ENCODE measurements around the gene BNIP1. TPM values are rescaled to one million over a fixed set of nuclear protein-coding genes. Genes with fewer than 3 reads are reported as not detected.

The BNIP1 gene
- total and polyA plus RNA-seq, 4 donors: 12.1 to 15.0 (median 14.3) TPM

DNA sequence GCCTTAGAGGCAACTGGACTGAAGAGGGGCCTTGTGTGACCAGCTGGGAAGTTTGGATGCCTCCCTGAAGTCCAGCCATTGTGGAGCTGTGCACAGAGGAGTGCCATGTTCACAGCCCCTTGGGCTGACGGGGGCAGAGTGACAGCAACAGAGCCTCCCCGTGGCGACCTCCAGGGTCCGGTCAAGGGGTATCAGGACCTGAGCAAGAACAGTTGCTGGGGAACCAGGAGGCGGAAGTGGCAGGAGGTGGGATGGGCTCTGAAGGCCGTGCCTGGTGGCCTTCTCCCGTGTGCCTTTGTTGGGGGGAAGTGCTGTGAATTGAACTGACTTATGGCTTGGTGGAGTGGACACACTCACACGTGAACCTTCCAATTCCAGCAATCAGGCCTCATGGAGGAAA lies 14.0 kb downstream of the BNIP1 start:
- TF ChIP-seq, protein P1, sequence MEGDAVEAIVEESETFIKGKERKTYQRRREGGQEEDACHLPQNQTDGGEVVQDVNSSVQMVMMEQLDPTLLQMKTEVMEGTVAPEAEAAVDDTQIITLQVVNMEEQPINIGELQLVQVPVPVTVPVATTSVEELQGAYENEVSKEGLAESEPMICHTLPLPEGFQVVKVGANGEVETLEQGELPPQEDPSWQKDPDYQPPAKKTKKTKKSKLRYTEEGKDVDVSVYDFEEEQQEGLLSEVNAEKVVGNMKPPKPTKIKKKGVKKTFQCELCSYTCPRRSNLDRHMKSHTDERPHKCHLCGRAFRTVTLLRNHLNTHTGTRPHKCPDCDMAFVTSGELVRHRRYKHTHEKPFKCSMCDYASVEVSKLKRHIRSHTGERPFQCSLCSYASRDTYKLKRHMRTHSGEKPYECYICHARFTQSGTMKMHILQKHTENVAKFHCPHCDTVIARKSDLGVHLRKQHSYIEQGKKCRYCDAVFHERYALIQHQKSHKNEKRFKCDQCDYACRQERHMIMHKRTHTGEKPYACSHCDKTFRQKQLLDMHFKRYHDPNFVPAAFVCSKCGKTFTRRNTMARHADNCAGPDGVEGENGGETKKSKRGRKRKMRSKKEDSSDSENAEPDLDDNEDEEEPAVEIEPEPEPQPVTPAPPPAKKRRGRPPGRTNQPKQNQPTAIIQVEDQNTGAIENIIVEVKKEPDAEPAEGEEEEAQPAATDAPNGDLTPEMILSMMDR (IDR thresholded peaks at IDR 0.05; ENCODE audit: control extremely low read depth, extremely low read depth): no peak
- no peaks in the 10 kb centered on the region for H3K27me3 ChIP-seq (ENCODE audit: control insufficient read depth in 3 of 3, insufficient read depth in 3 of 3, low read length in 2 of 3)
- DNase-seq: no peak
- no peak overlapping the region for H3K9ac ChIP-seq (ENCODE audit: insufficient read depth in 1 of 2, low read length in 2 of 2)
- no peak overlapping the region for H3K4me3 ChIP-seq
- ATAC-seq (ENCODE audit: insufficient read depth, low FRiP score): no peak
- no peaks in the 10 kb centered on the region for H3K9me3 ChIP-seq (ENCODE audit: control insufficient read depth in 4 of 4, insufficient read depth in 3 of 4, low read length in 3 of 4)
- H3K36me3 ChIP-seq (ENCODE audit: control insufficient read depth in 4 of 4, insufficient read depth in 4 of 4, low read length in 4 of 4): peaks cover 5 to 44% (median 24%) of the 10 kb centered on the region in 4 donors
- no peak overlapping the region for H3K27ac ChIP-seq (ENCODE audit: low read depth in 1 of 2, low read length in 1 of 2)
- 90 to 91% methylated on average over 8 of the region's 8 CpGs for WGBS, 2 donors
- H3K4me1 ChIP-seq (ENCODE audit: control insufficient read depth in 5 of 5, insufficient read depth in 5 of 5, low read length in 5 of 5): no peaks in the 10 kb centered on the region

DNA sequence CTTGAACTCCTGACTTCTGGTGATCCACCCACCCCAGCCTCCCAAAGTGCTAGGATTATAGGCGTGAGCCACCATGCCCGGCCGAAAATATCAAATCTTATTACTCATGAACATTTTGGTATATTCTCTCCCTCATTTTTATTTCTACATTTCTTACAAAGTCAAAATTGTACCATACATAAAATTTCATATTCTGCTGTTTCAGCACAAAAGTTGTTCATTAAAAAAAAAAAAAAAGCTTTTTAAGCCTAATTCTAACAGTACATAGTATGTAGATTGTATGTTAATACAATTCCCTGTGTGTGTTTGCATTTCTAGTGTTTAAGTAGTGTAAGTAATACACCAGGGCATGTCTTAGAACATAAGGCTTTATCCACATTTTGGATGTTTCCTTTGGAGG lies 14.9 kb downstream of the BNIP1 start:
- Histone ChIP-seq H3K9ac (ENCODE audit: insufficient read depth in 1 of 2, low read length in 2 of 2) (no peak overlapping the region), H3K27ac (ENCODE audit: low read depth in 1 of 2, low read length in 1 of 2) (no peak overlapping the region), H3K4me3 (no peak overlapping the region), H3K36me3 (ENCODE audit: control insufficient read depth in 4 of 4, insufficient read depth in 4 of 4, low read length in 4 of 4) (peaks cover 5 to 50% (median 21%) of the 10 kb centered on the region in 4 donors), H3K4me1 (ENCODE audit: control insufficient read depth in 5 of 5, insufficient read depth in 5 of 5, low read length in 5 of 5) (no peaks in the 10 kb centered on the region), H3K9me3 (ENCODE audit: control insufficient read depth in 4 of 4, insufficient read depth in 3 of 4, low read length in 3 of 4) (no peaks in the 10 kb centered on the region), H3K27me3 (ENCODE audit: control insufficient read depth in 3 of 3, insufficient read depth in 3 of 3, low read length in 2 of 3) (no peaks in the 10 kb centered on the region)
- ATAC-seq (ENCODE audit: insufficient read depth, low FRiP score) (no peak), DNase-seq (no peak)
- WGBS, 2 donors: 63 to 98% methylated on average over 3 of the region's 3 CpGs
- TF ChIP-seq, protein P1 (IDR thresholded peaks at IDR 0.05; ENCODE audit: control extremely low read depth, extremely low read depth): no peak

DNA sequence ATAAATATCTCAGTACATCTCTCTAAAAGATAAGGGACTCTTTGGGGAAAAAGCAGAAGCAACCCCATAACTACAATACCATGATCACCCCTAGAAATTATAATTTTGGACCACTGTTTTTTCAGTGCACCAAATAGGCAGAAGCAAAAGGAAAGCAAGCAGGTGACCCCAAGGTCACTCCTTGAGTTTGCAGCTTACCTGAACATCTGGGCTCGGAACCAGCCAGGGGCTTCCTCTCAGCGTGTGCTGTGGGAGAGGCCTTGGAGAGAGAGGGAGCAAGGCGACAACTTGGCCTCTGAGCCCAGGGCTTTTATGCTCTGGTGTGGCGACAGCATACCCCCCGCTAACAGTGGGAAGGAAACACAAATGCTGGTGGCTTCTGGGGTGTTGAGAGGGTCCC lies 16.8 kb downstream of the BNIP1 start:
- TF ChIP-seq, protein P1 (IDR thresholded peaks at IDR 0.05; ENCODE audit: control extremely low read depth, extremely low read depth): no peak
- Histone ChIP-seq H3K4me3 (no peak overlapping the region), H3K27me3 (ENCODE audit: control insufficient read depth in 3 of 3, insufficient read depth in 3 of 3, low read length in 2 of 3) (no peaks in the 10 kb centered on the region), H3K9me3 (ENCODE audit: control insufficient read depth in 4 of 4, insufficient read depth in 3 of 4, low read length in 3 of 4) (no peaks in the 10 kb centered on the region), H3K27ac (ENCODE audit: low read depth in 1 of 2, low read length in 1 of 2) (no peak overlapping the region), H3K36me3 (ENCODE audit: control insufficient read depth in 4 of 4, insufficient read depth in 4 of 4, low read length in 4 of 4) (peaks cover 2 to 44% (median 18%) of the 10 kb centered on the region in 4 donors), H3K9ac (ENCODE audit: insufficient read depth in 1 of 2, low read length in 2 of 2) (no peak overlapping the region), H3K4me1 (ENCODE audit: control insufficient read depth in 5 of 5, insufficient read depth in 5 of 5, low read length in 5 of 5) (no peaks in the 10 kb centered on the region)
- no peak for ATAC-seq (ENCODE audit: insufficient read depth, low FRiP score)
- 96 to 100% methylated on average over 5 of the region's 5 CpGs for WGBS, 2 donors
- no peak for DNase-seq

DNA sequence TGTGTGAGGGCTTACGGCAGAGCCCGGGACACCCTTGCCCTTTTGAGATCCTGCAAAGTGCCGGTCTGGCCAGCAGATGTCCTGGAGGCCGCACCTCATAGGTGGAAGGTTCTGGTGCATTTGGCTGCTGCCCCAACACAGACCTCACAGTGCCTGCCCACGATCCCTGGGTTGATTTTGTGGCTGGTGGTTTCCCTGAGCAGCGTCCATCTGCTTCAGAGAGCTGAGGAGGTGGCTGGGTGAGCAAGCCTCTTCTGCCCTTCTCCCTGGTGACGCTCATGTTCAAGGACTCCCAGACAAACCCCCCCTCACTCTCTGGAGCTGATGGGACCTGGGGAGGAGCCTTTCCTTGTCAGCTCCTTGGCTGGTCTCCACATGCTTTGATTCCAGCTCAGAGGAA lies 18.9 kb downstream of the BNIP1 start:
- Histone ChIP-seq H3K9me3 (ENCODE audit: control insufficient read depth in 4 of 4, insufficient read depth in 3 of 4, low read length in 3 of 4) (no peaks in the 10 kb centered on the region), H3K27me3 (ENCODE audit: control insufficient read depth in 3 of 3, insufficient read depth in 3 of 3, low read length in 2 of 3) (no peaks in the 10 kb centered on the region), H3K9ac (ENCODE audit: insufficient read depth in 1 of 2, low read length in 2 of 2) (no peak overlapping the region), H3K36me3 (ENCODE audit: control insufficient read depth in 4 of 4, insufficient read depth in 4 of 4, low read length in 4 of 4) (peaks cover 2 to 38% (median 14%) of the 10 kb centered on the region in 4 donors), H3K4me1 (ENCODE audit: control insufficient read depth in 5 of 5, insufficient read depth in 5 of 5, low read length in 5 of 5) (no peaks in the 10 kb centered on the region), H3K27ac (ENCODE audit: low read depth in 1 of 2, low read length in 1 of 2) (peak overlapping the region in 1 of 2 donors; percentile 25), H3K4me3 (no peak overlapping the region)
- 90 to 93% methylated on average over 7 of the region's 7 CpGs for WGBS, 2 donors
- DNase-seq: no peak
- TF ChIP-seq, protein P1 (IDR thresholded peaks at IDR 0.05; ENCODE audit: control extremely low read depth, extremely low read depth): no peak
- no peak for ATAC-seq (ENCODE audit: insufficient read depth, low FRiP score)

Data from lung (tissue), 12 donors.